Pancreas (tissue), 10 donors: ENCODE measurements around the gene METTL1. TPM values are rescaled to one million over a fixed set of nuclear protein-coding genes. Genes with fewer than 3 reads are reported as not detected.

Experiments used
- ATAC-seq, 4 donors: fragments of 200-7000 bp; cut with Tn5 transposase; one replicate each; pipeline versions ENCODE4 v1.8.0 to v1.9.1; 2020; ENCODE audit warnings: mild to moderate bottlenecking in 4 of 4, moderate library complexity in 4 of 4
- DNase-seq, 6 donors: peaks; one replicate each; pipeline ENCODE4 v3.0.0-alpha.2; 2020
- FAIRE-seq: peaks from 2 replicates; lab custom pipeline; 2012; peaks lifted over from hg19 to GRCh38; lab: Jason Lieb, UNC
- H3K27ac ChIP-seq, 4 donors: fragments of 200-600 bp; sonication (generic); 1 replicate in 3 of 4; 2 replicates in 1 of 4; pipeline versions ENCODE4 v1.5.0 to v1.8.0; 2020
- H3K27me3 ChIP-seq, 4 donors: fragments of 200-600 bp; one replicate each; pipeline ENCODE4 v1.8.0; 2021
- H3K36me3 ChIP-seq, 3 donors: fragments of 200-600 bp; sonication (generic) in 1 of 3; one replicate each; pipeline versions ENCODE4 v1.5.0 to v1.8.0; 2020 to 2021
- H3K4me1 ChIP-seq, 3 donors: fragments of 200-600 bp; one replicate each; pipeline ENCODE4 v1.8.0; 2021
- H3K4me3 ChIP-seq, 4 donors: fragments of 200-600 bp; sonication (generic) in 2 of 4; one replicate each; pipeline versions ENCODE4 v1.5.0 to v1.8.0; 2020 to 2021
- H3K9me3 ChIP-seq, 4 donors: fragments of 200-600 bp; one replicate each; pipeline ENCODE4 v1.8.0; 2021
- WGBS, 2 donors: extraction: QIAGEN DNeasy Blood & Tissue Kit; methylation state at CpG; one replicate each; pipeline ENCODE4 v1.1.7; 2013; 5-methylcytosine and 5-hydroxymethylcytosine counted together
- intact Hi-C, 3 donors: fragments of 100-400 bp; cut with DNase I; formaldehyde crosslinking; loops; one replicate each; pipeline versions ENCODE4 v1.11.1 to v1.14.2; 2022
- polyA plus RNA-seq, 2 donors: library from polyadenylated mRNA; stranded (reverse); fragments of 200-250 nt; gene quantifications; one replicate each; pipeline ENCODE4 v1.2.3, GENCODE V29; 2013
- total RNA-seq, 6 donors: library from RNA; stranded (reverse); fragmentation: NEBNext Ultra II Directional in 4 of 6; extraction: Animal tissue kit (Norgen Biotek cat#: 25700) in 4 of 6; gene quantifications; one replicate each; pipeline versions ENCODE4 v1.2.1 to v1.2.4, GENCODE V29; 2021 to 2023
- TF ChIP-seq, protein P1 (sequence below), 4 donors: fragments of 200-600 bp; sonication (generic) in 3 of 4; IDR thresholded peaks; one replicate each; pipeline versions ENCODE4 v1.5.0 to v1.8.0; 2021; ENCODE audit warnings: antibody characterized with exemption in 4 of 4
- donor health status: healthy with polysubstance abuse.
- donor health status: DM: no; HTN: no; CAD: no; lungs with moderate emphysema.
- donor health status: DM: no; HTN: no; CAD: no.
- donor health status: control.
- donor health status: control.
- donor health status: Bipolar disorder and iron deficiency.
- donor health status: DM: yes; HTN: yes; CAD: no.
- donor health status: DM: no; HTN: no; CAD: no.
- donor health status: DM: no; HTN: no; CAD: no.
- donor health status: DM: yes; HTN: yes; CAD: no.

Gene METTL1
- total and polyA plus RNA-seq, 8 donors: 11.5 to 55.9 (median 23.0) TPM

DNA sequence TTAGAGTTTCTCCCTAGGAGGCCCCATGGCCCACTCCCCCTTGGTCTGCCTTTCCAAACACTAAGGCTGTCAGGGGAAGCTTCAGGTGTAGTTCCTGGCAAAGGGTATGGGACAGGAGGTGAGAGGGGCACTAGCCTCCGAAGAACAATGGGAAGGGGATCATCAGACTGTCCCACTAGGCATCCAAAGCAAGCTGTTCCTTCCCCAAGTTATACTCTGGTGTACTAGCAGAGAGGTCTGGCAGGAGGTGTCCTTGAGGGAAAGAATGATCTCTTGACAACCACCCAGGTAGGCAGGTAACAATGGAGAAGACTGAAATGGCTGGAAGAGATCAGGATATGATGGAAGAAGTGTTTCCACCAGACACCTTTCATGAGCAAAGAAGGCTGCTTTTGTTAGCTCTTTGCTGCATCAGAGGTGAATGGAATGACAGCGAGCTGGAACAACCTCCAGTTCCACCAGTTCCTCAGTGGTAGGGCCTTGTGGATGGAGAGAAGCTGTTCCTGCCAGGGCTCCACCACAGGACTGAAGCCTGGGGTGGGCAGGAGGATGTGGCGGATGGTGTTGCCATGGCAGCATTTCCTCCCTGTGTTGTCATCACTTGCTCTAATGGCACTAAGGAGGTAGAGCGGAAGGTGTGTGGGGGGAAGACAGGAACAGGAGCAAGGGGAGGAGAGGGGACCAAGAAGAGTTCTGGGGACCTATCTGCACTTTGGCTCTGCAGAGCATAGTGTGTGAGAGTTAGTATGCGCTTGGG lies 31.1 kb downstream of the METTL1 start:
- ATAC-seq (no peak), FAIRE-seq (no peak), DNase-seq (no peak)
- H3K27ac ChIP-seq: no peak overlapping the region
- TF ChIP-seq, protein P1, sequence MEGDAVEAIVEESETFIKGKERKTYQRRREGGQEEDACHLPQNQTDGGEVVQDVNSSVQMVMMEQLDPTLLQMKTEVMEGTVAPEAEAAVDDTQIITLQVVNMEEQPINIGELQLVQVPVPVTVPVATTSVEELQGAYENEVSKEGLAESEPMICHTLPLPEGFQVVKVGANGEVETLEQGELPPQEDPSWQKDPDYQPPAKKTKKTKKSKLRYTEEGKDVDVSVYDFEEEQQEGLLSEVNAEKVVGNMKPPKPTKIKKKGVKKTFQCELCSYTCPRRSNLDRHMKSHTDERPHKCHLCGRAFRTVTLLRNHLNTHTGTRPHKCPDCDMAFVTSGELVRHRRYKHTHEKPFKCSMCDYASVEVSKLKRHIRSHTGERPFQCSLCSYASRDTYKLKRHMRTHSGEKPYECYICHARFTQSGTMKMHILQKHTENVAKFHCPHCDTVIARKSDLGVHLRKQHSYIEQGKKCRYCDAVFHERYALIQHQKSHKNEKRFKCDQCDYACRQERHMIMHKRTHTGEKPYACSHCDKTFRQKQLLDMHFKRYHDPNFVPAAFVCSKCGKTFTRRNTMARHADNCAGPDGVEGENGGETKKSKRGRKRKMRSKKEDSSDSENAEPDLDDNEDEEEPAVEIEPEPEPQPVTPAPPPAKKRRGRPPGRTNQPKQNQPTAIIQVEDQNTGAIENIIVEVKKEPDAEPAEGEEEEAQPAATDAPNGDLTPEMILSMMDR (IDR thresholded peaks at IDR 0.05): no peak
- H3K27me3 ChIP-seq: peaks cover 0 to 8% (median 0%) of the 10 kb centered on the region in 4 donors
- H3K4me3 ChIP-seq: no peak overlapping the region
- peaks cover 9 to 17% (median 15%) of the 10 kb centered on the region in 3 donors for H3K4me1 ChIP-seq
- no peaks in the 10 kb centered on the region for H3K9me3 ChIP-seq
- 72 to 79% methylated on average over 5 of the region's 5 CpGs for WGBS, 2 donors
- intact Hi-C loops: no loop called here
- H3K36me3 ChIP-seq: no peaks in the 10 kb centered on the region

DNA sequence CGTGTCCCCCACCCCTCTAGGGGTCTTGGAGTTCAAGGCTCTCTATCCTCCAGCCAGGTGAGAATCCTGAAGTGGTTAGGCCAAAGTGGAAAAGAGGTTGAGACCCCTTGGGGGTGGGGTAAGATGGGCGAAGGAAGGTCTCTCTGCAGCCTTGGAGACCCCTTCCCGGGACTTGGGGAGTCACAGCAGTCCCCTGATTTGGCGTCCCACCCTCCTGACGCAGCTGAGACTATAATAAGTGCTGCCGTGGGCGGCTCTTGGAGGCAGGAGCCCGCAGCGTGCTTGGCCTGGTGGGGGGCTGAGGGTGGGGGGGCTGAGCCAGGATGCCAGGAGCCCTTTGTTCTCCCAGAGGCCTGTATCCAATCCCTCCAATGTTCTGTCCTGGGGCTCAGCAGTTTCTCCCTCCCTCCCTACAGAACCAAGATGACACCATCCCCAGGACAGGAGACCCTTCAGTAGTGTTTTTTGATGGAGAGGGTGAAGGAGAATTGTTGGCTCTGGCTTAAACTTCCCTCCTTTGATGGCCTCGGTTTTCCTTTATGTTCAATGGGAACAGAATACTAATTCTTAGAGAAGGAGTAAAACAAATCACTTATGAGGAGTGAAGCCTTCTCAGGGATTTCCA lies 31.9 kb downstream of the METTL1 start:
- no peak for DNase-seq
- peaks cover 0 to 11% (median 0%) of the 10 kb centered on the region in 4 donors for H3K27me3 ChIP-seq
- H3K36me3 ChIP-seq: no peaks in the 10 kb centered on the region
- WGBS, 2 donors: 37 to 41% methylated on average over 9 to 10 of the region's 10 CpGs
- H3K27ac ChIP-seq: no peak overlapping the region
- no peak overlapping the region for H3K4me3 ChIP-seq
- peaks cover 9 to 15% (median 13%) of the 10 kb centered on the region in 3 donors for H3K4me1 ChIP-seq
- TF ChIP-seq, protein P1 (IDR thresholded peaks at IDR 0.05): no peak
- intact Hi-C loops: no loop called here
- no peaks in the 10 kb centered on the region for H3K9me3 ChIP-seq
- no peak for FAIRE-seq
- ATAC-seq: no peak

DNA sequence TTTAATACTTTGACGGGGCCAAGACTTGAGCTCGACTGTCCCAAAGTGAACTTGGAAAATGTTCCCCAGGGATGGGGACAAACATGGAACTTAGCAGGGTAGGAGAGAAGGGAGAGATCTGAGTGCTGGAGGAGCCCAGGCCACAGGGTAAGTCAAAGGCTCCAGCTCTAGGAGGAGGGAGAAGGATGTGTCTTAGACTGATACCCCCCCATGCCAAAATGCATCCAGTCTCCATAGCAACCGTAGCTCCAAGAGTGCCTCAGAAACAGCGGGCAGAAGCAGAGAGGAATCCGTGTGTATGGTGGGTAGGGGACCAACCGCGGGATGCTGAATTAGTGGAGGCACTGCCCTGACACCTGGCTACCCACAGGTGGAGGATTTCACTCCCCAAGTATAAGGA lies 32.5 kb downstream of the METTL1 start:
- TF ChIP-seq, protein P1 (IDR thresholded peaks at IDR 0.05): no peak
- no peak overlapping the region for H3K4me3 ChIP-seq
- WGBS, 2 donors: 14 to 17% methylated on average over 7 of the region's 7 CpGs
- H3K27me3 ChIP-seq: peaks cover 0 to 12% (median 0%) of the 10 kb centered on the region in 4 donors
- intact Hi-C loops: no loop called here
- no peak for FAIRE-seq
- no peak for ATAC-seq
- H3K27ac ChIP-seq: no peak overlapping the region
- DNase-seq: no peak
- peaks cover 9 to 15% (median 13%) of the 10 kb centered on the region in 3 donors for H3K4me1 ChIP-seq
- H3K36me3 ChIP-seq: no peaks in the 10 kb centered on the region
- H3K9me3 ChIP-seq: no peaks in the 10 kb centered on the region

DNA sequence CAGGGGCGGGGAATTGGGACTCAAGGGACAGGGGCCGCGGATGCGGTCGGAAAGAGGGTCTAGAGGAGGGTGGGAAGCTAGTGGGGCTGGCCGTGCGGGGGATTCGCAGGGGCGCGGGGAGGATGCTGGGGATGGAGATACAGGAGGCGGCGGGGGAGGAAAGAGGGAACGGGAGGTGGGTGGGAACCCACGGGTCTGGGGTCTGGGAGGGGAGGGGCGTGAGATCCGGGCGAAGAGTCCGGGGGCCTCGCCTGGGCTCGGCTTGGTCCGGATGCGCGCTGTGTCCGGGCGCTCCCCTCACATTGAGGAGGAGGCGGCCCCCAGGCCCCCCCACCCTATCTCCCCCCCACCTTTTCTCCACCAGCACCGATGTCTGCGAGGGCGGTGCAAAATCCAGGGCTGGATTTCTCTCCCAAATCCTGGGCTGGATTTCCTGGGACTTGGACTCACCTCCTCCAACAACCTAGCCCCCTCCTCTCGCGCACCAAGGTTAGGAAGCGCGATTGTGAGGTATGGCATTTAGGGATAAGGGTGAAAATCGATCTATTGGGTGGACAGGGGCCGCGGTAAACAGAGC lies 33.2 kb downstream of the METTL1 start, which contains the start of gene AGAP2:
Gene AGAP2 (minus strand): TSS at position 82 of the 577 bp plus-strand sequence. CDS start 496 bp downstream, outside the sequence.
- intact Hi-C loops: no loop called here
- Histone ChIP-seq H3K27me3 (peaks cover 0 to 12% (median 0%) of the 10 kb centered on the region in 4 donors), H3K36me3 (no peaks in the 10 kb centered on the region), H3K4me3 (peak within 1 kb of the TSS in 3 of 4 donors; percentile 3 to 42 (median 32)), H3K4me1 (peaks cover 9 to 15% (median 13%) of the 10 kb centered on the region in 3 donors), H3K27ac (no peak within 1 kb of the TSS), H3K9me3 (no peaks in the 10 kb centered on the region)
- DNase-seq: no peak
- TF ChIP-seq, protein P1 (IDR thresholded peaks at IDR 0.05): no peak
- FAIRE-seq: no peak
- no peak for ATAC-seq
- WGBS, 2 donors: 1 to 7% methylated on average over 22 to 35 of the region's 36 CpGs
